H1 (cell line): ENCODE measurements around the gene ERVFRD-1. TPM values are rescaled to one million over a fixed set of nuclear protein-coding genes. Genes with fewer than 3 reads are reported as not detected.

Source experiments
- ATF3 ChIP-seq: IDR thresholded peaks from 2 replicates; pipeline ENCODE4 v1.6.1; 2011; ENCODE audit warnings: low read depth, mild to moderate bottlenecking, low read length; ENCODE audit not compliant: insufficient read depth
- CEBPB ChIP-seq: IDR thresholded peaks from 2 replicates; pipeline ENCODE4 v1.6.1; 2012; ENCODE audit warnings: low read depth, low read length
- CHD7 ChIP-seq: fragments of 300-600 bp; sonication (generic); IDR thresholded peaks from 2 replicates; pipeline ENCODE4 v1.7.1; 2012; ENCODE audit warnings: low read length, moderate library complexity, mild to moderate bottlenecking, inconsistent platforms; ENCODE audit not compliant: insufficient replicate concordance
- NANOG ChIP-seq: IDR thresholded peaks from 2 replicates; pipeline ENCODE4 v1.6.1; 2011; ENCODE audit warnings: low read length, low read depth, mild to moderate bottlenecking, inconsistent platforms; ENCODE audit not compliant: insufficient read depth, poor library complexity, severe bottlenecking
- PHF8 ChIP-seq: fragments of 200-600 bp; sonication (generic); conservative IDR thresholded peaks from 2 replicates; pipeline ENCODE4 v1.7.1; 2012; ENCODE audit warnings: low read depth, mild to moderate bottlenecking, inconsistent platforms, low read length, moderate library complexity
- SP2 ChIP-seq: IDR thresholded peaks from 2 replicates; pipeline ENCODE4 v1.6.1; 2012; ENCODE audit warnings: mild to moderate bottlenecking, low read length, inconsistent platforms
- TAF7 ChIP-seq: optimal IDR thresholded peaks from 2 replicates; pipeline ENCODE3; 2011; ENCODE audit warnings: low read depth, mild to moderate bottlenecking, inconsistent platforms, low read length, moderate library complexity, borderline replicate concordance
- TCF12 ChIP-seq: IDR thresholded peaks from 2 replicates; pipeline ENCODE4 v1.6.1; 2011; ENCODE audit warnings: low read depth, mild to moderate bottlenecking, low read length
- YY1 ChIP-seq: IDR thresholded peaks from 2 replicates; pipeline ENCODE4 v1.6.1; 2011; ENCODE audit warnings: low read depth, mild to moderate bottlenecking, low read length
- polyA plus RNA-seq, 7 experiments: library from polyadenylated mRNA; depleted of rRNA in 3 of 7; stranded (reverse) in 5 of 7; unstranded in 2 of 7; fragments of >200 nt in 5 of 7; fragments of 200-250 nt in 2 of 7; gene quantifications; 1 replicate in 5 of 7; 2 replicates in 1 of 7; 4 replicates in 1 of 7; pipeline versions ENCODE4 v1.2.1 to v1.2.3, GENCODE V29; 2011 to 2013; ENCODE audit warnings: missing spikeins in 2 of 7, mixed read lengths in 2 of 7
- total RNA-seq: library from RNA; stranded (reverse); fragmentation: NEBNext Ultra II Directional; extraction: Animal tissue kit (Norgen Biotek cat#: 25700); gene quantifications from 2 replicates; pipeline ENCODE4 v1.2.1, GENCODE V29; 2021

ERVFRD-1 gene
- total and polyA plus RNA-seq, 2 of the 8 experiments (the other 6 are each of a cell fraction or from before 2014, with no cell fraction given): not detected

- TF ChIP-seq ATF3: 0 out of 2 replicates have a peak, but pooled peaks have one; percentile 38
- TF ChIP-seq TAF7: peak; percentile 6
- TF ChIP-seq CHD7: no peak
- no peak for TF ChIP-seq TCF12
- no peak for TF ChIP-seq YY1
- no peak for TF ChIP-seq SP2
- peak; percentile 79; the same call in 1 of the 2 replicates for TF ChIP-seq PHF8
- TF ChIP-seq NANOG: no peak
- TF ChIP-seq CEBPB: 0 out of 2 replicates have a peak, but pooled peaks have one; percentile 54
These were observed 17.7 kb downstream of the ERVFRD-1 start, which contains the start of gene SMIM13 (continued) for GRCh38 chr6:11093626-11094410.
